ENCODE measurements around the gene PWWP2B.

PWWP2B gene

GRCh38 chr10:132419538-132420468, 22.8 kb downstream of the PWWP2B start:
- DNase-seq (ENCODE audit: low read depth in 2 of 2): no peak

- no peak for DNase-seq (ENCODE audit: low read depth in 2 of 2)
Measured at GRCh38 chr10:132420469-132420980, 23.5 kb downstream of the PWWP2B start.

DNA sequence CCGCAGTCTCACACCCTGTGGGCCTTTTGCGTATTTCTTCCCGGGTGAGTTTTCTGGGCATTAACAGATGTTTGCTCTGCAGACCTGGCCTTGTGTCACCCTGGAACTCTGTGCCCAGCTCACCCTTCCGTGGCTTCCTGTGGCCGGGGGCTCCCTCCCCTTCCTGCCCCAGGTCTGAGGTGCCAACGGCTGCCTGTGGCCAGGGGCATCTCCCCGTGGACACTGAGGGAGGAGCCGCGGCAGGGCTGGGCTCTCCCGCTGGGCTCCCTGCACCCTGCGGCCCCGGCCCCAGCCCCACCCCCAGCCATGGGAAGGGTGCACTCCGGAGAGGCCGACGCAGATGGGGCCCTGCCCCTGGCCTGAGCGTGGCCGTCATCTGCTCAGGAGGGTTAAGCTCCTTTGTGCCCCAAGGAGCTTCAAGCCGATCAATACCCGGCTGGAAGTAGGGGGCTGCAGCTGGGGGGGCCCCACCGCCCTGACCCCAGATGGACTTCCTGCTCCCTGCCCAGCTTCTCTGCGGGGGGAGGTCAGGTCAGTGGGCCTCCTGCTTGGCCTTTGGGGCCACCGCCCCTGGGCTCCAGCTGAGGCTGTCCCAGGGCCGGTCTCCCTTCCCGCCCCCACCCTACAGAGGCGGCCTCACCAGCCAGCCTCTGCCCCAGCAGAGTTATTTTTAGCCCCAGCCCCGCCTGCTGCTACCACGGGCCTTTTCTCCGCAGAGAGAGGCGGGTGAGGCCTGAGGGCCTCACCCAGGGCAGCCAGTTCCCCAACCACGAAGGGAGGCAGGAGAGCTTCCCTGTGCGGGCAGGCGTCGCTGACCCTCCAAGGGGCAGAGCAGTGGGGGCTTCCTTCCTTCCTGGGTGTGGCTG, 24.2 kb downstream of the PWWP2B start:
- DNase-seq (ENCODE audit: low read depth in 2 of 2): no peak

- DNase-seq (ENCODE audit: low read depth in 2 of 2): no peak
Measured at GRCh38 chr10:132421847-132422751, 25.1 kb downstream of the PWWP2B start.

DNA sequence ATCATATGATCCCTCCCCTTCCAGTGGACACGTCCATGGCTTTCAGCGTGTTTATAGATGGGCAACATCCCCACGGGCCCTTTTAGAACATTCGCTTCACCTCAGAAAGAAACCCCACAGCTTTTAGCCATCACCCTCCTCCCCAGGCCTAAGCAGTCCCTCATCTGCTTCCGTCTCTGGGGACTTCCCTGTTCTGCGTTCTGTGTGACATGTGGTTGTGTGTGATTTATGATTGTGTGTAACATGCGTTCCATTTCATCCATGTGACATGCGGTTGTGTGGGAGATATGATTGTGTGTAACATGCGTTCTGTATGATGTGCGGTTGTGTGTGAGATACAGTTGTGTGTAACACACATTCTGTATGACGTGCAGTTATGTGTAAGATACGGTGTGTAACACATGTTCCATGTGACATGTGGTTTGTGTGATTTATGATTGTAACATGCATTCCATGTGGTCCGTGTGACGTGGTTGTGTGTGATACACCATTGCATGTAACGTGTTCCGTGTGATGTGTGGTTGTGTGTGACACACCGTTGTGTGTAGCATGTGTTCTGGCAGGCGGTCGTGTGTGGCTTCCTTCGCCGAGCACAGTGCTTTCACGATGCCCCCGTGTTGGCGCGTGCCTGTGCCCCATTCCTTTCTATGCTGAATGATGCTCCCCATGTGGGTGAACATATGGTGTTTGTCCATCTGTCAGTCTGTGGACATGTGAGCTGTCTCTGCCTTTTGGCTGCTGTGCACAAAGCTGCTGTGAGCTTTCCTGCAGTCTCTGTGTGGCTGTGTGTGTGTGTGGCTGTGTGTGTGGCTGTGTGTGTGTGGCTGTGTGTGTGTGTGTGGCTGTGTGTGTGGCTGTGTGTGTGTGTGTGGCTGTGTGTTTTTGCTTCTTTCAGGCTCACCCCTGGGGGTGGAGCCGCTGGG, 26.2 kb downstream of the PWWP2B start:
- no peak for DNase-seq (ENCODE audit: low read depth in 2 of 2)

DNA sequence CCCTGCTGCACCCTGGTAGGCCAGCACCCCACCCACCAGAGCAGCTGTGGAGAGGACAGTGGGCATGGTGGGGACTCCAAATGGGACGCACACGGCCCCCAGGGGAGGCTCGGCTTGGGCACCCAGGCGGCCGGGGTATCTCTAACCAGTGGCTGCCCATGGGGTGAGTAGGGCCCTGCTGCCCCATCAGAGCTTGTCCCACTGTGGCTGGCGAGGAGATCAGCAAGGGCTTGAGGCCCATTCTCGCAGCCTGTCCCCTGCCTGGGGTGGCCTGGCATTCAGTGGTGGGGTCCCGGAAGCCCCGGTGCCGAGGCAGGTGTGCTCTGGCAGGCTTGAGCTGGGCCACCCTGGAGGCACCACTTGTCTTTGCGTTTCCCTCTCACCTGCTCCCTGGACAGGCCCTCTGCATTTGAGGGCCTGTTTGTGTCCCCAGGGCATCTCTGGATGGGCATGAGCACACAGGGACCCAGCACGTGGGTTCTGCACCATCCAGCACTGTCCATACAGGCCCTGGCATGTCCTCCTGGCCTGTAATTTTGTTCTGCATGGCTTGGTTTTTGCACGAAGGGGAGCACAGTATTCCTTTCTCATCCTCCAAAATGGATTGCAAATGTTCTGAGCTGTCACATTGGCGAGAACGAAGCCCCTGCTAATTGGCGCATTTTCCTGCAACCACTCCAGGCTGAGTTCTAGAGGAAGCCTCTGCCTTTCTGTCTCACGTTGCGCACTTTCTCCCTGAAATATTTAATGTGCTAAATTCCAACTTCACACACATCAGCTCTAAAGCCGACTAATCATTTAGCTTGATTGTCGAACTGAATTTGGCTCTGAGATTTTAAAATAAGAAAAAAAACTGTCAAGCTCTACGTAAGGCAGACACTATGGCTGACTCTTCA, 27.2 kb downstream of the PWWP2B start:
- no peak for DNase-seq (ENCODE audit: low read depth in 2 of 2)

- DNase-seq (ENCODE audit: low read depth in 2 of 2): no peak
Measured at GRCh38 chr10:132425029-132425756, 28.2 kb downstream of the PWWP2B start.

DNA sequence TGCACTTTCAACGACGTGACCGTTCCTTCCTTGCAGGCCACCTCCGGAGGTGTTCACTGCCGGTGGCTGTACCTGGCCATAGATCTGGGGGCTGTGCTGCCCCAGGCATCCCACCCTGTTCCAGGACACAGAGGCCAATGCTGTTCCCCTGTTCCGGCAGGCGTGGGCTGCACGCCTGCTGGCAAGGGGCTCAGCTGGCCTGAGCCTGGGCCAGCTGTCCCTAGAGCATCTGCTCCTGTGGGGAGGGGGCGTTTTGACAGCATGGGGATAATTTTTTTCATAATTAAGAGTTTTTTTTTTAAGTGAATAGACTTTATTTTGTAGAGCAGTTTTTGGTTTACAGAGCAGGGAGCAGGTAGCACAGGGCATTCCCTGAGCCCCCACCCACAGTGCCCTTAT, 28.8 kb downstream of the PWWP2B start:
- DNase-seq (ENCODE audit: low read depth in 2 of 2): no peak

- DNase-seq (ENCODE audit: low read depth in 2 of 2): no peak
Measured at GRCh38 chr10:132427006-132427771, 30.2 kb downstream of the PWWP2B start.

GRCh38 chr10:132427939-132428367, 31.0 kb downstream of the PWWP2B start:
- no peak for DNase-seq (ENCODE audit: low read depth in 2 of 2)

DNA sequence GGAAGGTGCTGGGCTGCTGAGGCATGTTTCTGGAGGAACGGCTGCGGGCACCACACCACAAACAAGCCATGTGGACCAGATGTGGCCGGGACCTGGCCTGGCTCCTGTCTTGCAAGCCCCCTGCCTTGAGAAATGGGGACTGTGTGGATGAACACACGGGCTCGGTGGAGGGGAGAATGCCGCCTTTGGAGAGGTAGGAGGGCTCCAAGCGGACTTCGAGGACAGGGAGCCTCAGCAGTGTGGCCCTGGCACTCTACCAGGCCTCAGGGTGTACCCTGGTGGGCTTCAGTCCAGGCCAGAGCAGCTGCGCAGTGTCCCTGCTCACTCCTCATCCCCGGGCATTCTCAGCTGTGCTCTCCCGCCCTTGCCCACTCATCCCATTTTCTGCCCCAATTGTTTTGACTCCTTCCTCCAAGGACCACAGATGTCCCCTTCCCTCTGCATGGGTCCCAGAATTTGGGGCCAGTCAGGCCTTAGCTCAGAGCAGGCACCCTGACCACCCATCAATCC, 31.5 kb downstream of the PWWP2B start:
- no peak for DNase-seq (ENCODE audit: low read depth in 2 of 2)

- no peak for DNase-seq (ENCODE audit: low read depth in 2 of 2)
Measured at GRCh38 chr10:132429281-132430230, 32.6 kb downstream of the PWWP2B start.

DNA sequence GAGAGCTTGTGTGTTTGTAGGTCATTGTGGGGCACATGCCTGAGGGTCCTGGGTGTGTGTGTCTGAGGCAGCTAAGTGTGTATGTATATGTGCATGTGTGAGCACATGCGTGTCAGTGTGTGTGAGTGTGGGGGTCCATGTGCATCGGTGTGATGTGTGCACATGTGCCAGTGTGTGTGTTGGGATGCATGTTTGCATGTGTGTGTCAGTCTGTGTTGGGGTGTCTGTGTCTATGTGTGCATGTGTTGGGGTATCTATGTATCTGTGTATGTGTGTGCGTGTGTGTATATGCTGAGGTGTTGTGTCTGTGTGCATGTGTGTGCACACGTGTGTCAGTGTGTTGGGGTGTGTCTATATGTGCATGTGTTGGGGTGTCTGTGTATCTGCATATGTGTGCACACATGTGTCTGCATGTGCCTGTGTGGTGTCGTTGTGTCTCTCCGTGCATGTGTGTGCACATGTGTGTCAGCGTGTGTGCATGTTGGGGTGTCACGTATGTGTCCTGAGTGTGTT, 33.3 kb downstream of the PWWP2B start:
- DNase-seq (ENCODE audit: low read depth in 2 of 2): no peak

DNA sequence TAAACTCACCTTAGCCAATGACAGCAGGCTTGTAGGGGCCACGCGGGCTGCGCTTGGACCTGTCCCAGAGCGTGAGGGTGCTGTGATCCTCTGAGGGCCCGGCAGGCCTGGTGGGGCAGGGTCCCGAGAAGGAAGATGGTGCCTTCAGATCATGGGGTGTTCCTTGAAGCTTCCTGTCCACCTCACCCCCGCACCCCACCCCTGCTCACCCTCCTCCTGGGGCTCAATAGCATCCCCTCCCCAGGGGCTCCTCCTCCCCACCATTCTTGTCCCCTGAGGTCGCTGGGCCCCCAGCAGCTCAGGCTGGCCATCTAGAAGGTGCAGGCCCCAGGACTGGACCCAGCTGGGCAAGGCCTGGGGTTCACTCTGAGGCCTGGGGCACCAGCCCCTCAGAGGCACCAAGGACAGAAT, 33.9 kb downstream of the PWWP2B start:
- no peak for DNase-seq (ENCODE audit: low read depth in 2 of 2)

GRCh38 chr10:132431537-132432175, 34.7 kb downstream of the PWWP2B start:
- DNase-seq (ENCODE audit: low read depth in 2 of 2): no peak

GRCh38 chr10:132432176-132432540, 35.2 kb downstream of the PWWP2B start:
- no peak for DNase-seq (ENCODE audit: low read depth in 2 of 2)

All from stimulated activated CD8-positive, alpha-beta memory T cell treated with anti-CD3 and anti-CD28 coated beads, Interleukin-15, amount 100 ng/mL, for 4 hours (primary cell).